NCI-H1436 treated with DMSO at 0.1 percent for 48 hours (cell line): ENCODE results near the gene EXOC6B.

Experiments
- DNase-seq: peaks from one replicate; lab custom pipeline; 2025; lab: John Stamatoyannopoulos, UW

The EXOC6B gene

DNA sequence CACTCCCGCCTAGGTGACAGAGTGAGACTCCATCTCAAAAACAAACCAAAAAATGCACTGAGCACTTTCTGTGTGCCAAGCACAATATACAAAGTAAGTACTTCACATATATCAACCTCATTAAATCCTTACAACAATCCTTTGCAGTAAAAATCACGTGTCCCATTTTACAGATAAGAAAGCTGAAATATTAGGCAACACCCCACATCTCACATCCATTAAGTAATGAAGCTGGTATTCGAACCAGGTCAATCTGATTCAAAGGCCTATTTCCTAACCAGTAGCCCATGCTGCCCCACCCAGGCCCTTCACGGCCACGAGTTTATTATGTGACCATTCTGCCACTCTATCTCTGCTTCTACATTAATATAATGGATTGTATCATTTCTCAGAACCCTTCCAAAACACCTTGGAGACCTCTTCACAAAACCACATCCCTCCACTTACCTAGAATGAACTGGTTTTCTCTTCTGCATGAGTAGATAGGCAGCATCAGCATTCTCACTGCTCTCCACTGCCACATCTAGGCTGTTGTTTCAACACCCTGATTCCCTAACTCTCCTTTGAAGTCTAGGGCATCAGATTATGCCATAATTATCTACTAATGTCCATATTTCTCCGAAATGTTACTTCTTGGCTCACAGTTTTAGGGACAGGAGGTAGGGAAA is 3.1 kb upstream of the EXOC6B start:
- no peak for DNase-seq

GRCh38 chr2:72827966-72828646 is 2.3 kb upstream of the EXOC6B start:
- DNase-seq, result no peak

- no peak for DNase-seq
Measured at GRCh38 chr2:72827487-72827886, 1.7 kb upstream of the EXOC6B start.

DNA sequence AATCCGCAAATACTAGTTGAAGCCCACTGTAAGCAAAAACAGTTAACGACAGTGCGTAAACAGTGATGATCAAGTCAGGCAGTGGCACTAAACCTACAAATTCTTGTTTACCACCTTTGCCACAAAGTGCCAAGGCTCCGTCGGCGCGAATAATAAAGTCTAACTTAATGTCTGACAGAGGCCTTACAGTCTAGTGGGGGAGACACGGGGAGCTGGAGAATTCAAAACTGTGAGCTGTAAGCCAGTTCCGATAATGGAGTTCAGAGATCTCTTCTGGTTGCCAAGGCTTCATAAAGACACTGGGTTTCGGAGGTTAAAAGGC is 284 bp upstream of the EXOC6B start:
- no peak for DNase-seq

DNA sequence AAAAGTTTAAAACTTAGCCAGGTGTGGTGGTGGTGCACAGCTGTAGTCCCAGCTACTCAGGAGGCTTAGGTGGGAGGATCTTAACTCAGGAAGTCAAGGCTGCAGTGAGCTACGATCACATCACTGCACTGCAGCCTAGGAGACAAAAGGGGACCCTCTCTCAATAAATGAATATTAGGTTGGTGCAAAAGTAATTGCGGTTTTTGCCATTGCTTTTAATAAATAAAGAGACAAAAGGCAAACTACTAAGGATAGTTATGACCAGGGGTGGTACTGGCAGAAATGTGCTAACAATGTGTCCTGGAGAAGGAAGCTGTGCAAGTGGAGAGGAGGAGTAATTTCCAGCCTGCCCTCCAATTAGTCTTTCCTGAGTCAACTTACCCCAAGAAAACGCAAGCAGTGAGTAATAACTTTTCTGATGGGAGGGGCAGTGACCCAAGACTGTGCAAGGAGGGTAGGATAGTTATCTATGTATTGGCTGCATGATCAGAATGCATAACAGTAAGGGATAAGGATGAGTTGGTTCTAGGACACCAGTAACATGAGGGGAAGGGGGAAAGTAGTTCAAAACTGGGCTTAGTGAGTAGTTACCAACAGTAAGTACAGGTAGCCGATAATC is 1.5 kb downstream of the EXOC6B start:
- DNase-seq, result no peak

DNA sequence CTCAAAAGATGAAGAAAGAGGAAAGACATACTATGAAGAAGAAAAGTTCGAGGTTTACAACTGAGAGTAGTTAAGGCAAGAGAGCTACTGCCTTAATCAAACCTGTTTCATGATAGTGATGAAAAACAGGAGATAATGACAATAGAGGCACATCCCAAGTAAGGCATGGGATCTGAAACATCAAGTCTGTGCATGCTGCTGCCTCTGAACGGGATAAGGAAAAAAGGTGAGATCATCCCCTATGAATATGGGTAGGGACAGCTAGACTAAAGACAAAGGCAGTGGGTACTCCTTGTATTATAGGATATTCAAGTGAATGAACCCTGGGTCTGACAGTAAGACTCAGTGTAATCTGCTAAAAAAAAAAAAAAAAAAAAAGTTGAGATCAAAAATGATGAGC is 3.0 kb downstream of the EXOC6B start:
- no peak for DNase-seq

DNA sequence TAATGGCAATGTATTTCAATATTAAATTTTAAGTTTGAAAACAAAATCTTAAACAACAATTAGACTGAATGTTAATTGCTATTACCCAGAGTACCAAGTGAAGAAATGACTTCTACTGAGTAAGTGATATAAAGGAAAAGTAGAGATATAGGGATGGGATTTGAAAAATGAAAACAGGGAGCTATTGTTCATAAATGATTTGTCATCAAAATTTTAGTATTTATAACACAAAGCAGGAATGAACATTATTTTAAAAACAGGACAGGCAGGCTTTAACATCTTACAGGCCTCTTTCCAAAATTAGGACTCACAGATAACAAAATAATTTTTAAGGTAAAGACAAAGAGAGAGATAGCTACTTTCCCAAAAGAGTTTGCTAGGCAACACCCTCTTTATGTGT is 3.9 kb downstream of the EXOC6B start:
- no peak for DNase-seq

- no peak for DNase-seq
Measured at GRCh38 chr2:72821118-72821517, 4.7 kb downstream of the EXOC6B start.

DNA sequence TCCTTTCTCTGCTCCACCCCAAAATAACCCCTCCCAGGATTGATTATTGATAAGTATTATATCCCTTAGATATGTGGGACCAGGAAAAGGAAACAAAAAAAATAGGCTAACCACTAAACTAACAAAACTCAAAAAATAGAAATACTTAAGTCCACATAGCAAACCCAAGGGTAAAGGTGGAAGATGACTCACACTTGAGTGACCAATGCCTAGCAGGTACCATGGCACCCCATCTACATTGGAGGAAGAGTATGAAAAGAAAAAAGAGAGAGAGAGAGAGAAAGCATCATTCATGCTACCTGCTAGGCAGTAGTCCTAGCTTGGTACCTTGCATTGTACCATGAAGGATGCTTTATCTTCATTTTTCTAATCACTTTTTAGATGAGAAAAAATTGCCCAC is 6.3 kb downstream of the EXOC6B start:
- DNase-seq, result no peak

DNA sequence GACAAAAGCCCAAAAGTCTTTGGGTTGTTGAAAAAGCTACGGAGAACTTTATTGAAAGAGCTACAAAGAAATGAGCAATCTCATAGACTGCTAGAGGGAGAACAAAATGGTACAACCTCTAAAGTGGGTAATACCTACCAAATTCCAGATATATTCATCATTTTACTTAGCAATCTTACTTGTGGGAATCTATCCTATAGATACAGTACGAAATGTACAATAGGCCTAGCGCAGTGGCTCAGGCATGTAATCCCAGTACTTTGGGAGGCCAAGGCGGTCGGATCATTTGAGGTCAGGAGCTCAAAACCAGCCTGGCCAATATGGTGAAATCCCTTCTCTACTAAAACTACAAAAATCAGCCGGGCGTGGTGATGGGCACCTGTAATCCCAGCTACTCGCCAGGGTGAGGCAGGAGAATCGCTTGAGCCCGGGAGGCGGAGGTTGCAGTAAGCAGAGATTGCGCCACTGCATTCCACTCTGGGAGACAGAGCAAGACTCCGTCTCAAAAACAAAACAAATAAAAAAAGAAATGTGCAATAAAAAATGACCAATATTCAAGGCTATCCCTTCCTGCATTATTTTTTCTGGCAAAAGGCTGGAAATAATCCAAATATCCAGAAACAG is 10.1 kb downstream of the EXOC6B start:
- no peak for DNase-seq

DNA sequence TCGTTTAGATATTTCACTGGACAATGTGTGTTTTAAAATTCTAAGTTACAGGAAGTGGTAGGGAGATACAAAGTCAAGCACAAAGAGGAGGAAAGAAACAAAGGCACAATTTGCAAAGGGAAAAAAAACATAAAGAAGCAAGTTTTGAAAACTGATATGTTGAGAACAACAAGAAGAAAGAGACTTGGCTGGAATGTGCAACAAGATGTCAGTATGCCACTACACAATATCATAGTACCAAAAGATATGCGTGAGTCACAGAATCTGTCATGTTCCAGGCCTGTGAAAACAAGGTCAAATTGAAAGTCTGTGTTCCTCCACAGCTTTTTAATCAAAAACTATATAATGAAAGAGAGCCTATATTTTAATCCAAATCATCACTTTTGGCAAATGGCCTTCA is 12.0 kb downstream of the EXOC6B start:
- no peak for DNase-seq

DNA sequence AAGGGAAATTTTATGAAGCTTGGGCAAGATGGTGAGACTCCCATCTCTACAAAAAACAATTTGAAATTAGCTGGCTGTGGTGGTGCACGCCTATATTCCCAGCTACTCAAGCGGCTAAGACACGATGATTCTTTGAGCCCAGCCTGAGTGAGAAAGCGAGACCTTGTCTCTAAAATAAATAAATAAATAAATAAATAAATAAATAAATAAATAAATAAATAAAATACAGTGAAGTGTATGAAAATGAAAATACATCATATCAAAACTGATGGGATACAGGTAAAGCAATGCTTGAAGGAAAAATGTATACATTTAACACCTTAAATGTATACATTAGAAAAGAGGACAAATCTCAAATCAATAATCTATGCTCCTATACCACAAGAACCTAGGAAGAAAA is 15.7 kb downstream of the EXOC6B start:
- no peak for DNase-seq

- no peak for DNase-seq
Measured at GRCh38 chr2:72809095-72809494, 16.7 kb downstream of the EXOC6B start.

- DNase-seq, result no peak
Measured at GRCh38 chr2:72806280-72806945, 19.4 kb downstream of the EXOC6B start.

DNA sequence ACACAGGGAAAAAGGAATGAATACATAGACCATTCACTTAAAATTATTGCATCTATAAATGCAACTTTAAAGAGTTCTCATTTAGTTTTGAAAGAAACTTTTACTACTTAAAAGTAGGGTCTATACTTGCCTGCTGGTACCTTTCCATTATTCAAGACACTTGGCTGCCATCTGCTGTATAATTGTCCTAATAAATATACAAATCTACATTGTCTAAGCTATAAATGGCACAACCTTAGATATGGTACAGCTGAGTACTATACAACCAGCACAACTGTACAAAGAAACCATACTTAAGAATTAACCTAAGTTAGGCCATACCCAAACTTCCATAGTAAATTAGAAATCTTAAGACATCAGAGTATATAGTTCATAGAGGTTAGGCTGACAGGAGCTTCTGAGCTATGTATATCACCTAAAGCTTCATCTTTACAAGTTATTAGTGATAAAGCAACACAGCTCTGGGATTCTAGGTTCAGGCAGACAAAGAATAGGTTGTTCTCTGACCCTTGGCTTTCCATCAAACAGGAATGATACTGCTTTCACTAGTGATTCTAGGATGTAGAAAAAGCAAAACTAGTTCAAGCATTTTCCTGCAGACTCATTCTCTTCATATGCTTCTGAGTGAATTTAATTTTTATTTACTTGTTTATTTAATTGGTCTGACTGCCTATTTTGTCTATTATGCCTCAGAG is 22.1 kb downstream of the EXOC6B start:
- no peak for DNase-seq

DNA sequence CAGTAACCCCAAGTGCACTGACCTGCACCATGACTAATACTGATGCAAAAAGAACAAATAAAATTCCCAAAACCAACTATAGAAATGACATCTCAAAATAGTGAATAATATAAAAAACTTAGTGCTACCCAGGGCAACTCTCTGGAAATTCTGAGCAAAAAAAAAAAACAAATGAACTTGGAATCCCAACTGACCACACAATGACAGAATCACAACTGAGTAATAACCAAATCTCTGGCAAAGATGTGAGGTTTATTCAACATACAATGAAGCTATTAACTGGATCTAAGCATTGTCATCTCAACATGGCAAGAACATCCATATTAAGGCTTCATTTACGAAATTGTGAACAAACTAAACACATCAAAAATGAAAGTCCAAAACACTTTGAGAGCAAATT is 22.7 kb downstream of the EXOC6B start:
- DNase-seq, result no peak

GRCh38 chr2:72800492-72800891 is 25.3 kb downstream of the EXOC6B start:
- no peak for DNase-seq

- DNase-seq, result no peak
Measured at GRCh38 chr2:72797740-72798139, 28.1 kb downstream of the EXOC6B start.

GRCh38 chr2:72796766-72797165 is 29.1 kb downstream of the EXOC6B start:
- DNase-seq, result no peak

DNA sequence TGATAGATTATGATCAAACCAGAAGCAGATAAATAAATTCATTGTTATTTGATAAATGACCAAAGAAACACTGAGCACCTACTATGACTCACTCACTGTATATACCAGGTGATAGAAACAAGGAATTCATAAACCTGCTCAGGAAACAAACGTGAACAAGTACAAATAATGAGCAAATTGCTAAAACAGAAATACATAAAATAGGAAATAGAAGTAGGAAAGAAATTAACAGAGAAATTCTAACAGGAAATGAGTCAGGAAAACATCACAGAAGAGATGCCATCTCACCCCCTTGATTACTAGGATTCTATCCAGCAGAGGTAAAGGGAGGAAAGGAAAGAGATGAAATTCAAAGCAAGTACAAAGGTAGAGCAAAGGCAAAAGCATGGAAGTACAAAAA is 31.3 kb downstream of the EXOC6B start:
- DNase-seq, result no peak

DNA sequence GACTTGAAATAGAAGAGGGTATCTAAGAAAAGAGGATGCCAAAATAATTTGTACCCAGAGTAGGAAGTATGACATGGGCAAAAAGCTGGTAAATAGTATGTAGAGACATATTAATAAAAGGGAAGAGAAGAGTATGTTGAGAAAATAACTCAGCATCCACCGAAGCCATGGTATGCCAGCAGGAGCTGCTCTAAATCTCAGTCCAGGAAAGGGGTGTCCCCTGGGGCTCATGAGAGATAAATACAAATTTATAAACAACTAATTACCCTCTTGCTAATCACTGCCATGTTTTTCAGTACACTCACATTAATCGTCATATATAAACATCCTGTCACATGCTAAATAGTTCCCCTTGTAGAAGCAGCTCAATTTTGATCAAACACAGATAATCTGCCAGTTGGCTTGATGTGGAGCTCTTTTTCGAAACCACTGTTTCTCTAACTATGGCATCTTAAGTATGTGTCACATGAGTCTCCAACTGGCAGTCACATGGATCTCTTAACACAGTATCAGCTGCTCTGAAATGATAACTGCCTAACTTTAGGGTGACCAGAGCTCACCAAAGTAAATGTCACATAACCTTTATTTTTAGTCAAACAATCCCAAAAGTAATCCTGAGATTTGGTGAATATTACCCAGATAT is 31.9 kb downstream of the EXOC6B start:
- no peak for DNase-seq

- DNase-seq, result no peak
Measured at GRCh38 chr2:72789241-72789640, 36.6 kb downstream of the EXOC6B start.
